Calu3 (cell line): ENCODE data around the gene KPNA5. TPM values are rescaled to one million over a fixed set of nuclear protein-coding genes. Genes with fewer than 3 reads are reported as not detected.

Source experiments
- BruUV-seq: library from RNA; stranded (reverse); fragments of 400-500 nt; replicated peaks from 2 replicates; lab custom pipeline; 2021; lab: Mats Ljungman, UMichigan
- CTCF ChIA-PET: fragments of 300-600 bp; sonication (Branson Sonifier 250); formaldehyde crosslinking; loops from one replicate; lab custom pipeline; 2022; ENCODE audit warnings: antibody characterized with exemption; lab: Charles Lee
- DNase-seq: peaks from one replicate; pipeline ENCODE4 v3.0.0; 2022
- H3K27ac Mint-ChIP-seq: one replicate; pipeline ENCODE4 v1.8.0; 2022; ENCODE audit warnings: mixed read lengths; ENCODE audit not compliant: unreplicated experiment
- H3K27me3 Mint-ChIP-seq: one replicate; pipeline ENCODE4 v1.8.0; 2022; ENCODE audit warnings: mixed read lengths; ENCODE audit not compliant: unreplicated experiment
- H3K36me3 Mint-ChIP-seq: one replicate; pipeline ENCODE4 v1.8.0; 2022; ENCODE audit warnings: mild to moderate bottlenecking, moderate library complexity, mixed read lengths; ENCODE audit not compliant: insufficient read depth, unreplicated experiment
- H3K4me1 Mint-ChIP-seq: one replicate; pipeline ENCODE4 v1.8.0; 2022; ENCODE audit warnings: mild to moderate bottlenecking, low read depth, mixed read lengths; ENCODE audit not compliant: unreplicated experiment
- H3K4me3 Mint-ChIP-seq: one replicate; pipeline ENCODE4 v1.8.0; 2022; ENCODE audit warnings: mild to moderate bottlenecking, low read depth, moderate library complexity, mixed read lengths; ENCODE audit not compliant: unreplicated experiment
- H3K9me3 Mint-ChIP-seq: one replicate; pipeline ENCODE4 v1.8.0; 2022; ENCODE audit warnings: low read depth, mixed read lengths; ENCODE audit not compliant: unreplicated experiment
- CTCF ChIP-seq: fragments of 200-600 bp; IDR thresholded peaks from one replicate; pipeline ENCODE4 v1.8.0; 2022; ENCODE audit warnings: antibody characterized with exemption; ENCODE audit not compliant: unreplicated experiment
- intact Hi-C: fragments of 100-400 bp; cut with micrococcal nuclease; formaldehyde crosslinking; loops from one replicate; pipeline ENCODE4 v1.10.0; 2022; ENCODE audit not compliant: unreplicated experiment
- total RNA-seq: library from RNA; stranded (reverse); gene quantifications from 2 replicates; pipeline ENCODE4 v1.2.3, GENCODE V29; 2022

The KPNA5 gene
- total RNA-seq, 1 experiment from 2014 or later, result 9.2 TPM

- Mint-ChIP-seq H3K27me3 (peaks cover 22% of the 10 kb centered on the region), H3K36me3 (peaks cover 15% of the 10 kb centered on the region), H3K27ac (no peak overlapping the region), H3K9me3 (no peaks in the 10 kb centered on the region), H3K4me3 (peak overlapping the region; percentile 71), H3K4me1 (peaks cover 5% of the 10 kb centered on the region)
- intact Hi-C loops, result no loop called here
- BruUV-seq, result no TSS peak
- CTCF ChIA-PET, result no interaction called here
- TF ChIP-seq CTCF, result no peak
- DNase-seq, result no peak
Measured at GRCh38 chr6:116764629-116764960, 83.6 kb downstream of the KPNA5 start.

GRCh38 chr6:116764961-116765841, 84.2 kb downstream of the KPNA5 start, which contains the start of gene FAM162B:
FAM162B (minus strand) TSS chr6:116765719; CDS start chr6:116765576, 143 bp downstream.
- peak; percentile 21 for DNase-seq
- H3K4me3 Mint-ChIP-seq, result peak within 1 kb of the TSS; percentile 71
- H3K9me3 Mint-ChIP-seq, result no peaks in the 10 kb centered on the region
- CTCF ChIA-PET, result no interaction called here
- peaks cover 22% of the 10 kb centered on the region for H3K27me3 Mint-ChIP-seq
- no TSS peak for BruUV-seq
- intact Hi-C loops, result no loop called here
- no peak for TF ChIP-seq CTCF
- peaks cover 15% of the 10 kb centered on the region for H3K36me3 Mint-ChIP-seq
- peaks cover 5% of the 10 kb centered on the region for H3K4me1 Mint-ChIP-seq
- no peak within 1 kb of the TSS for H3K27ac Mint-ChIP-seq

- H3K9me3 Mint-ChIP-seq, result no peaks in the 10 kb centered on the region
- no peak overlapping the region for H3K27ac Mint-ChIP-seq
- H3K4me1 Mint-ChIP-seq, result peaks cover 5% of the 10 kb centered on the region
- peak overlapping the region; percentile 71 for H3K4me3 Mint-ChIP-seq
- CTCF ChIA-PET, result interaction anchor here (0.6 kb wide), 2 partner anchors 99 to 103 kb away, joined by 3 to 6 read pairs; no protein-coding TSS in a partner anchor
- peaks cover 22% of the 10 kb centered on the region for H3K27me3 Mint-ChIP-seq
- DNase-seq, result no peak
- intact Hi-C loops, result no loop called here
- H3K36me3 Mint-ChIP-seq, result peaks cover 15% of the 10 kb centered on the region
- TF ChIP-seq CTCF, result no peak
- BruUV-seq, result no TSS peak
Measured at GRCh38 chr6:116766506-116767176, 85.6 kb downstream of the KPNA5 start.

GRCh38 chr6:116767715-116768114, 86.7 kb downstream of the KPNA5 start:
- no peaks in the 10 kb centered on the region for H3K9me3 Mint-ChIP-seq
- H3K27me3 Mint-ChIP-seq, result peaks cover 22% of the 10 kb centered on the region
- CTCF ChIA-PET, result no interaction called here
- DNase-seq, result no peak
- no TSS peak for BruUV-seq
- no peak overlapping the region for H3K27ac Mint-ChIP-seq
- intact Hi-C loops, result no loop called here
- no peak overlapping the region for H3K4me3 Mint-ChIP-seq
- H3K4me1 Mint-ChIP-seq, result peaks cover 5% of the 10 kb centered on the region
- TF ChIP-seq CTCF, result no peak
- peaks cover 15% of the 10 kb centered on the region for H3K36me3 Mint-ChIP-seq
